ENCODE data around the gene MYH3. TPM values are rescaled to one million over a fixed set of nuclear protein-coding genes. Genes with fewer than 3 reads are reported as not detected.

The MYH3 gene
- total RNA-seq, 2 experiments from 2014 or later, result 1.8 to 4.1 TPM

GRCh38 chr17:10635290-10635689, 21.8 kb downstream of the MYH3 start:
- no peaks in the 10 kb centered on the region for H3K27me3 Mint-ChIP-seq
- DNase-seq, result no peak
- TF ChIP-seq CTCF (IDR thresholded peaks at IDR 0.05), result no peak
- no peaks in the 10 kb centered on the region for H3K4me1 Mint-ChIP-seq (ENCODE audit: low read depth)
- H3K9me3 Mint-ChIP-seq, result no peaks in the 10 kb centered on the region
- no peak overlapping the region for H3K27ac Mint-ChIP-seq
- CTCF ChIA-PET, result interaction anchor here (0.7 to 18.3 kb wide), 3 partner anchors 10 to 118 kb away, joined by 3 to 177 read pairs (median 59); no protein-coding TSS in a partner anchor
- intact Hi-C loops (cut with micrococcal nuclease), result no loop called here
- POLR2A ChIA-PET, result no interaction called here
- ATAC-seq, result no peak
- H3K4me3 Mint-ChIP-seq, result no peak overlapping the region
- peaks cover 30% of the 10 kb centered on the region for H3K36me3 Mint-ChIP-seq (ENCODE audit: low read depth)

- ATAC-seq (no peak), DNase-seq (no peak)
- H3K4me3 Mint-ChIP-seq, result no peak overlapping the region
- no peak overlapping the region for H3K27ac Mint-ChIP-seq
- CTCF ChIA-PET, result interaction anchor here (6.3 to 18.3 kb wide), 2 partner anchors 12 to 16 kb away, joined by 59 to 177 read pairs; no protein-coding TSS in a partner anchor
- POLR2A ChIA-PET, result no interaction called here
- H3K4me1 Mint-ChIP-seq (ENCODE audit: low read depth), result no peaks in the 10 kb centered on the region
- no peaks in the 10 kb centered on the region for H3K9me3 Mint-ChIP-seq
- H3K36me3 Mint-ChIP-seq (ENCODE audit: low read depth), result peaks cover 34% of the 10 kb centered on the region
- no peak for TF ChIP-seq CTCF (IDR thresholded peaks at IDR 0.05)
- no peaks in the 10 kb centered on the region for H3K27me3 Mint-ChIP-seq
- intact Hi-C loops (cut with micrococcal nuclease), result no loop called here
Observed at GRCh38 chr17:10633738-10634379, 23.2 kb downstream of the MYH3 start.

- intact Hi-C loops (cut with micrococcal nuclease), result no loop called here
- POLR2A ChIA-PET, result no interaction called here
Observed at GRCh38 chr17:10631701-10632100, 25.4 kb downstream of the MYH3 start.

GRCh38 chr17:10631048-10631700, 25.9 kb downstream of the MYH3 start:
- DNase-seq (peak; percentile 16), ATAC-seq (no peak)
- CTCF ChIA-PET, result interaction anchor here (0.6 to 18.3 kb wide), 18 partner anchors 9 to 337 kb away, joined by 3 to 177 read pairs (median 4); no protein-coding TSS in a partner anchor
- H3K9me3 Mint-ChIP-seq, result no peaks in the 10 kb centered on the region
- H3K27me3 Mint-ChIP-seq, result no peaks in the 10 kb centered on the region
- peaks cover 31% of the 10 kb centered on the region for H3K36me3 Mint-ChIP-seq (ENCODE audit: low read depth)
- no peaks in the 10 kb centered on the region for H3K4me1 Mint-ChIP-seq (ENCODE audit: low read depth)
- no peak overlapping the region for H3K4me3 Mint-ChIP-seq
- POLR2A ChIA-PET, result interaction anchor here (1.0 kb wide), 1 partner anchor 31 kb away, joined by 3 read pairs; no protein-coding TSS in a partner anchor
- peak; percentile 91 for TF ChIP-seq CTCF (IDR thresholded peaks at IDR 0.05)
- intact Hi-C loops (cut with micrococcal nuclease), result no loop called here
- no peak overlapping the region for H3K27ac Mint-ChIP-seq

More at GRCh38 chr17:10631701-10632100, 25.4 kb downstream of the MYH3 start:
- Mint-ChIP-seq H3K27me3 (no peaks in the 10 kb centered on the region), H3K27ac (no peak overlapping the region), H3K9me3 (no peaks in the 10 kb centered on the region), H3K36me3 (ENCODE audit: low read depth) (peaks cover 31% of the 10 kb centered on the region), H3K4me1 (ENCODE audit: low read depth) (no peaks in the 10 kb centered on the region), H3K4me3 (no peak overlapping the region)
- CTCF ChIA-PET, result interaction anchor here (1.0 to 18.3 kb wide), 12 partner anchors 8 to 338 kb away, joined by 3 to 177 read pairs (median 4); no protein-coding TSS in a partner anchor
- DNase-seq (no peak), ATAC-seq (no peak)
- no peak for TF ChIP-seq CTCF (IDR thresholded peaks at IDR 0.05)

GRCh38 chr17:10629706-10630105, 27.4 kb downstream of the MYH3 start:
- ATAC-seq (no peak), DNase-seq (no peak)
- intact Hi-C loops (cut with micrococcal nuclease), result no loop called here
- TF ChIP-seq CTCF (IDR thresholded peaks at IDR 0.05), result no peak
- Mint-ChIP-seq H3K27me3 (no peaks in the 10 kb centered on the region), H3K36me3 (ENCODE audit: low read depth) (peaks cover 27% of the 10 kb centered on the region), H3K4me1 (ENCODE audit: low read depth) (no peaks in the 10 kb centered on the region), H3K4me3 (no peak overlapping the region), H3K27ac (no peak overlapping the region), H3K9me3 (no peaks in the 10 kb centered on the region)
- ChIA-PET CTCF (interaction anchor here (1.0 to 18.3 kb wide), 12 partner anchors 11 to 215 kb away, joined by 3 to 177 read pairs (median 4); no protein-coding TSS in a partner anchor), POLR2A (no interaction called here)
